Gastrocnemius medialis (tissue), 4 donors: ENCODE data around the gene NDP.

Source experiments
- POLR2A ChIP-seq, 2 donors: fragments of 450-650 bp; IDR thresholded peaks; one replicate each; pipeline ENCODE4 v1.6.1; 2017; ENCODE audit warnings: antibody characterized with exemption in 2 of 2, mild to moderate bottlenecking in 2 of 2, moderate library complexity in 2 of 2
- TF ChIP-seq, protein P1 (sequence below), 5 experiments: fragments of 450-650 bp in 3 of 5; fragments of 200-600 bp in 2 of 5; sonication (generic) in 2 of 5; IDR thresholded peaks in 4 of 5; conservative IDR thresholded peaks in 1 of 5; 1 replicate in 4 of 5; 2 replicates in 1 of 5; pipeline ENCODE4 v1.5.1; 2016 to 2019; ENCODE audit warnings: antibody characterized with exemption in 5 of 5, mild to moderate bottlenecking in 3 of 5, moderate library complexity in 3 of 5

- TF ChIP-seq POLR2A (IDR thresholded peaks at IDR 0.05), result no peak
- TF ChIP-seq, protein P1, sequence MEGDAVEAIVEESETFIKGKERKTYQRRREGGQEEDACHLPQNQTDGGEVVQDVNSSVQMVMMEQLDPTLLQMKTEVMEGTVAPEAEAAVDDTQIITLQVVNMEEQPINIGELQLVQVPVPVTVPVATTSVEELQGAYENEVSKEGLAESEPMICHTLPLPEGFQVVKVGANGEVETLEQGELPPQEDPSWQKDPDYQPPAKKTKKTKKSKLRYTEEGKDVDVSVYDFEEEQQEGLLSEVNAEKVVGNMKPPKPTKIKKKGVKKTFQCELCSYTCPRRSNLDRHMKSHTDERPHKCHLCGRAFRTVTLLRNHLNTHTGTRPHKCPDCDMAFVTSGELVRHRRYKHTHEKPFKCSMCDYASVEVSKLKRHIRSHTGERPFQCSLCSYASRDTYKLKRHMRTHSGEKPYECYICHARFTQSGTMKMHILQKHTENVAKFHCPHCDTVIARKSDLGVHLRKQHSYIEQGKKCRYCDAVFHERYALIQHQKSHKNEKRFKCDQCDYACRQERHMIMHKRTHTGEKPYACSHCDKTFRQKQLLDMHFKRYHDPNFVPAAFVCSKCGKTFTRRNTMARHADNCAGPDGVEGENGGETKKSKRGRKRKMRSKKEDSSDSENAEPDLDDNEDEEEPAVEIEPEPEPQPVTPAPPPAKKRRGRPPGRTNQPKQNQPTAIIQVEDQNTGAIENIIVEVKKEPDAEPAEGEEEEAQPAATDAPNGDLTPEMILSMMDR (IDR thresholded peaks at IDR 0.05 in 4 of 5, conservative IDR thresholded peaks at IDR 0.05 in 1 of 5), result no peak
These were observed 47.5 kb upstream of the NDP start for GRCh38 chrX:44020693-44021092.
